GM19438 (cell line): ENCODE measurements around the gene ZNF169.
"Not testable (repeated sequence)": the region's sequence is repeated elsewhere in the genome, so short reads cannot be mapped to it uniquely, and the experiment has no call there.

Experiments
- ATAC-seq: cut with Tn5 transposase; IDR thresholded peaks from one replicate; pipeline ENCODE4 v1.9.1; 2021; ENCODE audit warnings: low read depth; ENCODE audit not compliant: unreplicated experiment

ZNF169 gene

DNA sequence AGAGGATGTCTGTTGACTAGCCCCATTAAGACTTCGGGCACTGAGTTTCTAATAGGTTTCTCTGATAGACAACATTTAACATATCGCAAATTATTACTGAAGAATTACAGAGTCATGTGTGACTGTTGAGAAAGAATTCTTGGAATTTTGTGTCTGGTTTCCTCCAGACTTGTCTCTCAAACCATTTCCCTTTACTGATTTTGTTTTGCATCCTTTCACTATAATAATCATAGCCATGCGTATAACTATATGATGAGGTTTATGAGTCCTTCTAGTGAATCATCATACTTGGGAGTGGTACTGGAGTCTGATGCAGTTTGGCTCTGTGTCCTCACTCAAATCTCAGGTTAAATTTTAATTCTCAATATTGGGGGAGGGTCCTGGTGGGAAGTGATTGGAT, 27.0 kb downstream of the ZNF169 start:
- ATAC-seq = no peak

DNA sequence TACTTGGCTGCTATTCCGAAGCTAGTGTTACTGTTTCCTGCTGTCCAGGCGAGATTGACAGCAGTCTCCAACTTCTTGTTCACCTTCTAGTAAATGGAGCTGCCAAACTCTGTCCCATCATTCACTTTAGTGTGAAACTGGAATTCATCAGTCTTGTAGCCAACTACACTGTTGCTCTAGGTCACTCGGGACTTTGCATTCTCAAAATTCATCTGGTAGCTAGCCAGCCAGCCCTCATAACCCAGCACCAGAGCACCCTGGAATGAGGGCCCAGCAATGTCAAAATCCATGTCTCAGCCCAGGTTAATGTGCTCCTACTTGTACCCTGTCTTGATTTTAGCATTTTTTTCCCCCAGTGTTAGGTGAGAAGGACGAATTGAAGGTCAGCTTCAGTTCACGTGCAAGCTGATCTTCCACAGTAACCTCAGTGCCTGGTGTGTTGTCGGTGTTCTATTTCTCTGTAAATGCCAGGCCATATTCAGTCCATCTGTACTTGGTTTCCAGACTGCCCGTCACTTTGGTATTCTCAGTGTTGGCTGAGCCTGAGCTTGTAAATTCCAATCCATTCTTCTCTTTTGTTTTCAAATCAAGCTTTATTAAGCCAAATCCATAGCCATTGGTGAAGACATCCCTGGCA, 28.9 kb downstream of the ZNF169 start:
- no peak for ATAC-seq

DNA sequence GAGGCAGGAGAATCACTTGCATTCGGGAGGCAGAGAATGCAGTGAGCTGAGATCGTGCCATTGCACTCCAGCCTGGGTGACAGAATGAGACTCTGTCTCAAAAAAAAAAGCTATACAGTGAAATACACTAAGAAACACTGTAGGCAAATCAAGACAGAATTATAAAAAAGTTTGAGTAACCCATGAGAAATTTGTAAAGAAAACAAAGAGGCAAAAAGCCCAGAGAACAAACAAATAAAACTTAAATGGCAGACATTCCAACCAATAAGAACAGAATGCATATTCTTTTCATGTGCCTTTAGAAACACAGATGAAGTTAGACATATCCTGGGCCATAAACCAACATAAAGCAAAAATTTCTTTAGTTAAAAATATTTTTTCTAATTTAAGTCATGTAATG, 30.6 kb downstream of the ZNF169 start:
- no peak for ATAC-seq

DNA sequence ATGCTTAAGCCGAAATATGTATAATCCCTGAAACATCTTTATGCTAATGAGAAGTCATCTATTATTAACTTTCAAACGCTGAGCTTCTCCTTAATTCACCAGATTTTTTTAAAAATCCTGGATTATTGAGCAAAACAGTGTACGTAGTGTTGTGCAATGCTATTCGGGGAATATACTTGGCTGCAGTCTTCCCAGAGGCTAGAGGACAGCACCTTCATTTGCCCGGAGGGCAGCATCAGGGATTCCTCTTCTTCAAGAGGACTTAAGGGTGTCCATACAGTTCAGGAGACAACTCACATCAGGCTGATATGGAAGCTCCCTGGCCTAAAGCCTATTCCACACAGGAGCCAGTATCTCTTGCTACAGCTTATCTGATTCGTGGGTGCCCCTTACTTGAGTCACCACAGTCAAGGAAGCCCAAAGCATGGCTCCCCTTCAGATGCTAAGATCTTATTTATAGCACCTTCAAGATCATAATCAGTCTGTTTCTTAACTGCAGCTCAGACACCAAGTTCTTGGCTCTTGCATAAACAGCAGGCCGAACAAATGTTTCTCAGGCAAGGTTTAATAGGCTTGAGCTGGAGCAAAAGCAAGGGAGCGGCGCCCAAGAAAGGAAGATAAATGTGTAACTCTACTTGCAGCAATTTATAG, 40.0 kb downstream of the ZNF169 start:
- no peak for ATAC-seq

DNA sequence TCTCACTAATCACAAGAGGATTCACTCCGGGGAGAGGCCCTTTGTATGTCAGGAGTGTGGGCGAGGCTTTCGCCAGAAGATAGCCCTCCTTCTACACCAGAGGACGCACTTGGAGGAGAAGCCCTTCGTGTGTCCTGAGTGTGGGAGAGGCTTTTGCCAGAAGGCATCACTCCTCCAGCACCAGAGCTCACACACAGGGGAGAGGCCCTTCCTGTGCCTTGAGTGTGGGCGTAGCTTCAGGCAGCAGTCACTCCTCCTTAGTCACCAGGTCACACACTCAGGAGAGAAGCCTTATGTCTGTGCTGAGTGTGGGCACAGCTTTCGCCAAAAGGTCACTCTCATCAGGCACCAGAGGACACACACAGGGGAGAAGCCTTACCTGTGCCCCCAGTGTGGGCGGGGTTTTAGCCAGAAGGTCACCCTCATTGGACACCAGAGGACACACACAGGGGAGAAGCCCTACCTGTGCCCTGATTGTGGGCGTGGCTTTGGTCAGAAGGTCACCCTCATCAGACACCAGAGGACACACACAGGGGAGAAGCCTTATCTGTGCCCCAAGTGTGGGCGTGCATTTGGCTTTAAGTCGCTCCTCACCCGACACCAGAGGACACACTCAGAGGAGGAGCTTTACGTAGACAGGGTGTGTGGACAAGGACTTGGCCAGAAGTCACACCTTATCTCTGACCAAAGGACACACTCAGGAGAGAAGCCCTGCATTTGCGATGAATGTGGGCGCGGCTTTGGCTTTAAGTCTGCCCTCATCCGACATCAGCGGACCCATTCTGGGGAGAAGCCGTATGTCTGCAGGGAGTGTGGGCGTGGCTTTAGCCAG, 41.6 kb downstream of the ZNF169 start:
- no peak for ATAC-seq

DNA sequence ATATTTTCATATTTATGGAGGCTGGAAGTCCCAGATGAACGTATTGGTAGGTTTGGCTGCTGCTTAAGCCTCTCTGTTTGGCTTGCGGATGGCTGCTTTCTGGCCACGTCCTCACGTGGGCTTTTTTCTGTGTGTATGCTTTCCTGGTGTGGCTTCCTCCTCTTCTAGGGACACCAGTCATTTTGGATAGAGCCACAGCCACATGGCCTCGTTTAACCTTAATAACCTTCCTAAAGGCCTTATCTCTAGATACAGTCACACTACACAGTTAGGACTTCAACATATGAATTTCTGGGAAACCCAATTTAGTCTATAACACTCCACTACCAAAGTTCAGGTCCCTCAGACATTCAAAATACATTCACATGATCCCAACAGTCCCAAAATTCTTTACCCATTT, 42.5 kb downstream of the ZNF169 start:
- no peak for ATAC-seq

DNA sequence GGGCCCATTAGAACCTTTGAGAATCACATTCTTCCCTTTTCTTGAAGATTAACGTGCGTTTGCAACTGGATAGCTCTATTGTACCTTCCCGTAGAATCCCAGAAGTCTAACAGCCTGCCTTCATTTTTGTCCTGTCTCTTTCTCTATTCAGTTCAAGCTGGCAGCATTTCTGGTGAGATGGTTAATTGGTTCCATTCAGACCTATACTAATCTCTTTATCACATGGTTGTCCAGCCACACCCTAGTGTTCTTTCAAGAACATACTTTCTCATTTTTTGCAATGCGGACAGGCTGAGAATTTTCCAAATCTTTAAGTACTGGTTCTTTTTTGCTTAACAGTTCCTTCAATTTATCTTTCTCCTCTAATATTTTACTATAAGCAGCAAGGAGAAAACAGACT, 43.3 kb downstream of the ZNF169 start:
- no peak for ATAC-seq

DNA sequence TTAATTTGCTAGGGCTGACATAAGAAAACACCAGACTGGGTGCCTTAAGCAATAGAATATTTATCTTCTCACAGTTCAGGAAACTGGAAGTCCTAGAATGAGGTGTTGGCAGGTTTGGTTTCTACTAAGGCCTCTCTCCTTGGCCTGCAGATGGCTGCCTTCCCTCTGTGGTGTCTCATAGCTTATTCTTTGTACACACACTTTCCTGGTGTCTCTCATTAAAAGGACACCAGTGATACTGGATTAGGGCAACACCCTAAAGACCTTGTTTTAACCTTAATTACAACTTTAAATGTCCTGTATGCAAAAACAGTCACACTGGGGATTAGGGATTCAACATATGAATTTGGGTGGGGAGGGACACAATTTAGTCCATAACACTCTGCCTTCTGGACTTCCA, 44.2 kb downstream of the ZNF169 start:
- ATAC-seq = no peak

DNA sequence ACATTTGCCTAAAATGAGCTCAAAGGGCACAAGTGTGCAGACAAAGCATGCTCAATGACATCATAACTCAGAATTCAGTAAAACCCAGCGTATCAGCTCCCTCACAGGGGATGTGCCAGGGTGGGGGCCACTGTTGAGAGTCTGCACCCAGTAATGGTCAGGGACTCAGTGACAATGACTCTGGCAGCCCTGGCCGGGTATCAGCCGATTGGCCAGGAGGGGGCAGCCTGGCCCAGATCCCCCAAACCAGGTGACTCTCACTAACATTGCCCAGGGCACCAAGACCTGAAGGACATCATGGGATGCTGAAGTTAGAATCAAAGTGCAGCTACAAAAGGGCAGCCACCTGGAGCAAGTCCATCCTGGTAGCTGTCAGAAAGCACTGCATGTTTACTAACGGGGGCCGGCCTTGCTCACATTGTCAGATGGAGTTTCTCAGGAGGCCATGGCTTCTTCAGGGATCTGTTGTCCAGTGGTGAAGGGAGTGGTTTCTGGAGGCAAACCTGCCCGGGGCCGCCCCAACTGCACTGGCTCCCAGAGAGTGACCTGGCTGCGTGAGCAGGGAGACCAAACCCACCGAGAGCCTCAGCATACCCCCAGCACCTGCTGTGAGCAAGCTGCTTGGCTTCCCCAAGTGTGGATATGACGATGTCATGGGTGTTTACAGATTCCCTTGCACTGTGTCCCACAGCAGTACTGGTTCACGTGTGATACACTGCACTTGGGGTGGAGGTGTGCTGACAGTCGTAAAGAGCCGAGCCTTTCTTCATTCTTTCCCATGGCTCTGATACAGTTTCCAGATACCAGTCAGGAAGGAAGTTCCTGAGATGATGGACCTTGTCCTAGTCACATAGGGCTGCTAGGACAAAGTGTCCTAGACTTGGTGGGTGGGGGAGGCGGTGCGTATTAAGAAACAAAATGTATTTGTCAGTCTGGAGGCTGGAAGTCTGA, 56.2 kb downstream of the ZNF169 start:
- ATAC-seq = not testable (repeated sequence)

DNA sequence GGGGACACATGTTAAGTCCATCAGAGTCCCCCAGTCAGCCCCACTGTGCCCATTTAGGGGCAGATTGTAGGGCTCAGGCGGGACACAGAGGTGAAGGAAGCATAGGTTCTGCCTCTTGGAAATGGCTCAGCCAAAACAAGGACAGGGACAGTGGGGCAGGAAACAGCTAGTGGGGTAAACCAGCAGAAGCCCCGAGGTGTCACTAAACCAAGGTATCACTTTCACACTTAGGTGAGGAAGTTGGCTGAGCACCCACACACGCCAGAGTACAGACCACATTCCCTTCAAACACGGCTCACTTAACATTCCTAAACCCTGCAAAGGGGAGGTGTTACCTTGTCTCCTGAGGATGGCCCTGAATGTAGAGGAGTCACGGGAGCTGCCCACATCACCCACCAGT, 57.1 kb downstream of the ZNF169 start:
- ATAC-seq = not testable (repeated sequence)

DNA sequence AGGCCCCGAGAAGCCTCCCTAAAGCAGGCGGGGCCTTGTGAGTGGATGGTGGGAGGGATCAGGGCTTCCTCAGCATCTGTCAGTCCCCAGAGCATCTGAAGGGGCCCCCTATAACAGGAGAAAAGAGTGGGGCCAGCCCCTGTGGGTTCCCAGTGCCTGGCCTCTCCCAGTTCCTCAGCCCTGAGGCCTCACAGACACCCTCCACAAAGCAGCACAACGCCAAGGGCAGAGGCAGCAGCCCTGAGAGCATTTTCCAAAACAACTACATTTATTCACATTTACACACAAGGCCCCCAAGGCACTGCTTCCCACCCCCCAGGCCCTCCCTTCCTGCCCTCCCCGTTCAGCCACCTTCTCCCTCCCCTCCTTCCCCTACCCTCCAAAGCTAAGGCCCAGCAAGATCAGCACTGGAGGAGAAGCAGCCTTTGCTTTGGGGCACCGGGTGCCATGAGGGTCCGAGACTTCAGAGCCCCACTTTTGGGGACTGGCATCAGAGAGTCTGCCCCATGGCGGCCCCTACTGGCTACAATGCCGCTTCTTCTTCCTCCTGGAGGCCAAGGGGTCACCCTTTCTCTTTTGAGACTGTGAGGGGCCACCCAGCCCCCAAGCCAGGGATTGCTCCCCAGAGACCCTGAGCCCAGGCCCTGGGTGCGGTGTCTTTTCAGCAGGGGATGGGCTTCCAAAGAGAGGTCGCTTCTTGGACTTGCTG, 59.0 kb downstream of the ZNF169 start:
- ATAC-seq = not testable (repeated sequence)

DNA sequence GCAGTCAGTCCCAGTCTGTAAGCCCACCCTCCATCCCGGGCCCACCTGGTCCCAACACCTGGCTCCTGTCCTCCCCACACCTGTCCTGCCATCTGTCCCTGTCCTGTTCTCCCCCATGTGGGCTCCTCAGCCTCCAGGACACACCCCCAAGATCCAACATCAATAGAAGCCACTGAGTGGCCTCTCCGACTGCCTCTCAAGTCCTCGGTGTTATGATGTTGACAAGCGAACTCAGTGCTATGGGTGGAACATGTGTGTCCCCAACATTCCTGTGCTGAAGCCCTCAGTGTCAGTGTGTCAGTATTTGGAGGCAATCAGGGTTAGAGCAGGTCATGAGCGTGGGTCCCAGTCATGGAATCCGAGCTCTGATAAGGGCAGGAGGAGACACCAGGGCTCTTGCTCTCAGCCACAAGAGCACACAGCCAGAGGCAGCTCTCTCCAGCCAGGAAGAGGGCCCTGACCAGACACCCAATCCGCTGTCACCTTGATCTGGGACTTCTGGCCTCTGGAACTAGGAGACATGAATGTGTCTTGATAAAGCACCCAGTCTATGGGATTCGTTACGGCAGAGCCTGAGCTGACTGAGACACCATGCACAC, 63.3 kb downstream of the ZNF169 start:
- ATAC-seq = not testable (repeated sequence)

DNA sequence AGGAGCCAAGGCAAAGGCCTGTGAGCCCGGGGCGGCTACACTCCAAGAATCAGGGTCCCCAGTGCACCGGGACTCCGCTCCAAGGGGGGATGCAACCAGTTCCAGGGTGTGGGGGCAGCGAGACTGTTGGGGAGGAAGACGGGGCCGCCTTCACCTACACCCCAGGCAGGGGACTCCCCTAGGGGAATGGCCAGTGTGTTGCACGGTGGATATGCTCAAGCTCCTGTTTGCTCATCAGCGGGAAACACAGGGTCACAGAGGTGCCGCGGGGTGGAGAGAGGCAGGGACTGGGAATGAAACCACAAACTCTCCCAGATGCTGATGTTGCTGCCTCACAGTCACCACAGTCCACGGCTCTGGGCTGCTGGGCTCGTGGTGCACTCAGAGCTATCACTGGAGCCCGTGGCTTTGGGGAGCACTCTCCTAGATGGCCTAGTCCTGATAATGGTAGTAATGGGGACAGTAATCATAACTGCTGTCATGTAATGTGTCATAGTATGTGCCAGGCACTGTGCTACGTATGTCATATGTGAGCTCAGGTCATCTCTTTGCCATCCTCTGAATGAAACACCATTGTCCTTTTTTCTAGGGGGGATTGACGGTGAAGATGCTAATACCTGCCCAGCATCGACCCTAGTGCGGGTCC, 64.2 kb downstream of the ZNF169 start:
- not testable (repeated sequence) for ATAC-seq

DNA sequence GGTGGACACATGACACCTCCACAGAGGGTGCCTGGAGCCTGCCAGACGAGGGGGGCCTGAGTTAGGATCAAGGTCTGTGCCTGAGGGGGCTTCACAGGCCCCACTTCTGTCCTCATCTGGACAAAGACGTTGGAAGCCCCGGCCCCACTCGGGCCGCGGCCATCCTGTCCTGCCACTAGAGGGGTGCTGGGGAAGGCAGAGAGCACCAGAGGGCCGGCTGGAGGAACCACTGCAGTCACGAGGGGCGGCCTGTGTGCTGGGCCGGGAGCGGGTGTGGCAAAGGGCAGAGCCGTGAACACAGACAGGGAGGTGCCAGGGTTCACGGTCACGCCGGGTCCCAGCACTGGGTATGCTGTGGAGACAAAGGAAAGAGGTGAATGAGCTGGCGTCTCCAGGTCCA, 66.5 kb downstream of the ZNF169 start:
- ATAC-seq = not testable (repeated sequence)

DNA sequence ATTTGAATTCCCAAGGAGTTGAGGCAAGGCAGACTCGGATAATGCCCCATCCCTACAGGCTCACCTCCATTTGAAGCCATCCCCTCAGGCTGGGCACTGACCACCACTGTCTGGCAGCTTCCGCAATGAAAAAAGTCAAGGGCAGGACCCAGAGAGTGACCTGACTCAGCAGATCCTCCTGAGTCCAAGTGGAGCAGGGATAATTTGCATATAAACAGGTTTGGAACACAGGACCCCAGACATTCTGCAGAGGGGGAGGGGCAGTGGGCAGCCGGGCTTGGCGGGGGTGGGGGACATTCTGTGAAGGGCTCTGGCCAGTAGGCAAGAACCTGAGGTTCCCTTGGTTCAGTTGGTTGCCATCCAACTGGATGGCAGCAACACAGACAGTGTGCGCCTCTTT, 69.4 kb downstream of the ZNF169 start, which contains the start of gene NUTM2F:
Gene NUTM2F (minus strand): TSS at position 101 of the 400 bp plus-strand sequence. CDS start 21 bp downstream, at position 80.
- not testable (repeated sequence) for ATAC-seq

DNA sequence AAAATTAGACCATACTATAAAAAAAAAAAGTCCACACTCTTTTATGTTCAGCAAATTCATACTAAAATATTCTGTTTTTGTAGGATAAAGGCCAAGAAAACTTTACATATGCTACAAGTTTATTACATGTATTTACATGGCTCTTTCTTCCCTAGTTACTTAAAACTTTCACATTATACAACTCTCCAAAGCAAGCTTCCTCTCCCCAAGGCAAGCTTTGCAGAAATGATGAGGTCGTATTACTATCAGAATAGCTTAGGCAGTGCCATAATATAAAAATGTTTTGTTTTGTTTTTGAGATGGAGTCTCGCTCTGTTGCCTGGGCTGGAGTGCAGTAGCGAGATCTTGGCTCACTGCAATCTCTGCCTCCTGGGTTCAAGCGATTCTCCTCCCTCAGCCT, 77.3 kb downstream of the ZNF169 start:
- ATAC-seq = not testable (repeated sequence)

DNA sequence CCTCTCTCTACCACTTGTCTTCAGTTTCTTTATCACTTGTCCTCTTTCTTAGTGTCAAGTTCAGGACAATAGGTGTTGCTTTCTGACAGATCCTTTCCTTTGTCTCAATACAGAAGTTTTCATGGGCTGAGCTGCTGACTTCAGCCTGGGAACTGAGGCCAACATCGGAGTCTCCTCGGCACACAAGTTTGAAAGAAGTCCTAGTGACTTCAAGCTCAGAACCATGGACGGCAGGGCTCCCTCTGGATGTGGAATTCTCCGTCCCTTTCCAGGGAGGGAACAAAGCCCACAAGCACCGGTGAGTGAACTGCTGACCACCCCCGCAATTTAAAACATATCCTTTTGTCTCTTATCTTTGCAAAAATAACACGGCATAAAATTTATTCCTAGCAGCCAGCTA, 79.6 kb downstream of the ZNF169 start:
- ATAC-seq = not testable (repeated sequence)

DNA sequence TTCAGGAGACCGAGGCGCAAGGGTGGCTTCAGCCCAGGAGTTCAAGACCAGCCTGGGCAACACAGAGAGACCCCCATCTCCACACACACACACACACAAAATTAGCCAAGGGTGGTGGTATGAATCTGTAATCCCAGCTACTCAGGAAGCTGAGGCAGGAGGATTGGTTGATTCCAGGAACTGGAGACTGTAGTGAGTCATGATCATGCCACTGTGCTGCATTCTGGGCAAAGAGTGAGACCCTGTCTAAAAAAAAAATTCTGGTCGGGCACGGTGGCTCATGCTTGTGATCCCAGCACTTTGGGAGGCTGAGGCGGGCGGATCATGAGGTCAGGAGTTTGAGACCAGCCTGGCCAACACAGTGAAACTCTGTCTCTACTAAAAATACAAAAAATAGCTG, 80.6 kb downstream of the ZNF169 start:
- ATAC-seq = not testable (repeated sequence)

DNA sequence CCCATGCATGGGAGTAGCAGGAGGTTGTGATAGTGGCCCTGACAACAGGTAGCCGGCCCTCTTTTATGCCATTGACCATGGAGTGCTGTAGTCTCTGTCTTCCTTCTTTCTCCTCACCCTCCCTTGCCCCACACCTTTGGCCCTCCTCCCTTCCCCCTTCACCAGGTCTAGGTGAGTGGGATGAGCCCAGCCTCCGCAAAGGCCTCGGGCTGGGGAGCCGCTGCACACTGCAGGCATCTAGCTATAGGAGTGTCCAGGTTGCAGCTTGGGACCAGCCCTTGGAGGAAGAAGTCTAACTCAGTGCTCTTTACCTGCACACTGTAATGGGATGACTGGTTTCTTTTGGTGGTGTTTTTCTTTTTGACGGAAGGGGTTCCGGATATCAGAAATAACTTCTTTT, 81.7 kb downstream of the ZNF169 start:
- not testable (repeated sequence) for ATAC-seq
